Right lobe of liver (tissue), 4 donors: ENCODE data around the gene XPR1.

Experiments
- CTCF ChIP-seq, 4 donors: fragments of 200-600 bp in 3 of 4; fragments of 450-650 bp in 1 of 4; IDR thresholded peaks; one replicate each; pipeline versions ENCODE4 v1.5.1 to v1.8.0; 2016 to 2022; ENCODE audit warnings: antibody characterized with exemption in 4 of 4, mild to moderate bottlenecking in 2 of 4
- POLR2A ChIP-seq: fragments of 450-650 bp; IDR thresholded peaks from one replicate; pipeline ENCODE4 v1.6.1; 2017; ENCODE audit warnings: antibody characterized with exemption, mild to moderate bottlenecking
- donor health status: DM: no; HTN: no; CAD: no.
- donor health status: DM: no; HTN: no; CAD: no.
- donor health status: DM: no; HTN: yes; CAD: no.

DNA sequence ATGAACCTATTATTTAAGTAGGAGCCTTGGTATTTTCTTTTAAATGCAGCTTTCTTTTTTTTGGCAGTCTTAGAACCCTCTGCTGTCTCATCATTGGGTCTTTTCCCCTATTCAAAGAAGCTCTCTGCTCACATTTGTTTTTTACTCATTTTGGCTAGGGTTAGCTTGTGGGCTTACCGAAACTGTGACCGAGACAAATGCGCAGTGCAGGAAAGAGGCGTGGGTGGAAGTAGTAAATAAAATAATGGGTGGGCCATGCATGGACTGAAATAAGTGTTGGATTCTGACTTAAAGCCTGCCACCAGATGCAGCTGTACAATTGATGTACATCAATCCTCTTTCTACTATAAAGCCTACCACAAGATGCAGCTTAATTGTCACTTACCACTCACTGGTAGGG is 14.7 kb downstream of the XPR1 start:
- TF ChIP-seq CTCF (IDR thresholded peaks at IDR 0.05) (no peak), POLR2A (no peak)
